Measurements from ENCODE around the gene TTC9. TPM values are rescaled to one million over a fixed set of nuclear protein-coding genes. Genes with fewer than 3 reads are reported as not detected.

Gene TTC9
- total RNA-seq, 3 donors from 2014 or later (not counting 1 experiment from before 2014, with no cell fraction given): 2.4 to 5.6 (median 3.8) TPM

- H3K9me3 Mint-ChIP-seq: no peaks in the 10 kb centered on the region
- DNase-seq (no peak), ATAC-seq (no peak)
- Histone ChIP-seq H3K27ac (ENCODE audit: low read length) (no peak overlapping the region), H3K9me3 (ENCODE audit: control insufficient read depth, insufficient read depth, low read length) (no peaks in the 10 kb centered on the region), H3K27me3 (ENCODE audit: control insufficient read depth, insufficient read depth, low read length) (no peaks in the 10 kb centered on the region), H3K4me1 (ENCODE audit: control insufficient read depth, insufficient read depth, low read length) (peaks cover 22% of the 10 kb centered on the region), H3K36me3 (ENCODE audit: control insufficient read depth, insufficient read depth, low read length) (no peaks in the 10 kb centered on the region), H3K4me3 (ENCODE audit: low read length) (no peak overlapping the region)
- no peak for TF ChIP-seq CTCF (IDR thresholded peaks at IDR 0.05)
- no peak overlapping the region for H3K4me3 Mint-ChIP-seq
- no peaks in the 10 kb centered on the region for H3K36me3 Mint-ChIP-seq
- WGBS (ENCODE audit: insufficient coverage): 94% methylated on average over 5 of the region's 5 CpGs
- no peaks in the 10 kb centered on the region for H3K27me3 Mint-ChIP-seq (ENCODE audit: low read depth in 2 of 2)
- peaks cover 16 to 23% of the 10 kb centered on the region in 2 donors for H3K4me1 Mint-ChIP-seq
- no peak overlapping the region for H3K27ac Mint-ChIP-seq
- intact Hi-C loops (cut with micrococcal nuclease): no loop called here
Measured at GRCh38 chr14:70651522-70651921, 9.8 kb downstream of the TTC9 start.

GRCh38 chr14:70652871-70653270 lies 11.2 kb downstream of the TTC9 start:
- no peaks in the 10 kb centered on the region for H3K27me3 Mint-ChIP-seq (ENCODE audit: low read depth in 2 of 2)
- H3K36me3 Mint-ChIP-seq: no peaks in the 10 kb centered on the region
- no peak overlapping the region for H3K4me3 Mint-ChIP-seq
- no peak overlapping the region for H3K27ac ChIP-seq (ENCODE audit: low read length)
- no peak for ATAC-seq
- H3K4me1 ChIP-seq (ENCODE audit: control insufficient read depth, insufficient read depth, low read length): peaks cover 22% of the 10 kb centered on the region
- DNase-seq: no peak
- intact Hi-C loops (cut with micrococcal nuclease): no loop called here
- no peaks in the 10 kb centered on the region for H3K9me3 Mint-ChIP-seq
- H3K27ac Mint-ChIP-seq: peak overlapping the region in 1 of 2 donors; percentile 96
- H3K27me3 ChIP-seq (ENCODE audit: control insufficient read depth, insufficient read depth, low read length): no peaks in the 10 kb centered on the region
- H3K9me3 ChIP-seq (ENCODE audit: control insufficient read depth, insufficient read depth, low read length): no peaks in the 10 kb centered on the region
- no peak for TF ChIP-seq CTCF (IDR thresholded peaks at IDR 0.05)
- peaks cover 17 to 20% of the 10 kb centered on the region in 2 donors for H3K4me1 Mint-ChIP-seq
- no peak overlapping the region for H3K4me3 ChIP-seq (ENCODE audit: low read length)
- no peaks in the 10 kb centered on the region for H3K36me3 ChIP-seq (ENCODE audit: control insufficient read depth, insufficient read depth, low read length)

- no peaks in the 10 kb centered on the region for H3K27me3 Mint-ChIP-seq (ENCODE audit: low read depth in 2 of 2)
- Histone ChIP-seq H3K4me1 (ENCODE audit: control insufficient read depth, insufficient read depth, low read length) (peaks cover 24% of the 10 kb centered on the region), H3K4me3 (ENCODE audit: low read length) (no peak overlapping the region), H3K27me3 (ENCODE audit: control insufficient read depth, insufficient read depth, low read length) (no peaks in the 10 kb centered on the region), H3K27ac (ENCODE audit: low read length) (no peak overlapping the region), H3K9me3 (ENCODE audit: control insufficient read depth, insufficient read depth, low read length) (no peaks in the 10 kb centered on the region), H3K36me3 (ENCODE audit: control insufficient read depth, insufficient read depth, low read length) (no peaks in the 10 kb centered on the region)
- H3K9me3 Mint-ChIP-seq: no peaks in the 10 kb centered on the region
- no peaks in the 10 kb centered on the region for H3K36me3 Mint-ChIP-seq
- intact Hi-C loops (cut with micrococcal nuclease): no loop called here
- peaks cover 17 to 22% of the 10 kb centered on the region in 2 donors for H3K4me1 Mint-ChIP-seq
- no peak for TF ChIP-seq CTCF (IDR thresholded peaks at IDR 0.05)
- no peak for ATAC-seq
- WGBS (ENCODE audit: insufficient coverage): 73% methylated on average over 3 of the region's 3 CpGs
- H3K4me3 Mint-ChIP-seq: no peak overlapping the region
- peak overlapping the region in 1 of 2 donors; percentile 96 for H3K27ac Mint-ChIP-seq
- DNase-seq: no peak
Measured at GRCh38 chr14:70653662-70654061, 11.9 kb downstream of the TTC9 start.

- H3K9me3 Mint-ChIP-seq: no peaks in the 10 kb centered on the region
- H3K4me3 ChIP-seq (ENCODE audit: low read length): no peak overlapping the region
- H3K9me3 ChIP-seq (ENCODE audit: control insufficient read depth, insufficient read depth, low read length): no peaks in the 10 kb centered on the region
- H3K36me3 ChIP-seq (ENCODE audit: control insufficient read depth, insufficient read depth, low read length): no peaks in the 10 kb centered on the region
- H3K36me3 Mint-ChIP-seq: no peaks in the 10 kb centered on the region
- H3K27me3 Mint-ChIP-seq (ENCODE audit: low read depth in 2 of 2): no peaks in the 10 kb centered on the region
- peak in 1 of 2 donors; percentile 64 for DNase-seq
- intact Hi-C loops (cut with micrococcal nuclease): no loop called here
- H3K27ac Mint-ChIP-seq: peak overlapping the region; percentile 82 to 96
- no peak for TF ChIP-seq CTCF (IDR thresholded peaks at IDR 0.05)
- 77% methylated on average over 6 of the region's 6 CpGs for WGBS (ENCODE audit: insufficient coverage)
- ATAC-seq: no peak
- no peaks in the 10 kb centered on the region for H3K27me3 ChIP-seq (ENCODE audit: control insufficient read depth, insufficient read depth, low read length)
- H3K27ac ChIP-seq (ENCODE audit: low read length): peak overlapping the region; percentile 71
- H3K4me1 ChIP-seq (ENCODE audit: control insufficient read depth, insufficient read depth, low read length): peaks cover 25% of the 10 kb centered on the region
- peak overlapping the region; percentile 83 for H3K4me3 Mint-ChIP-seq
- H3K4me1 Mint-ChIP-seq: peaks cover 25 to 32% of the 10 kb centered on the region in 2 donors
Measured at GRCh38 chr14:70654632-70655031, 12.9 kb downstream of the TTC9 start.
